ENCODE results near the gene PCDHA13. TPM values are rescaled to one million over a fixed set of nuclear protein-coding genes. Genes with fewer than 3 reads are reported as not detected.
A peak's percentile ranks its signal among the peaks of the same experiment; 100 is the strongest.
"Not testable (repeated sequence)": the region's sequence is repeated elsewhere in the genome, so short reads cannot be mapped to it uniquely, and the experiment has no call there.

The PCDHA13 gene
- total RNA-seq, 1 experiment from 2014 or later = 1.6 TPM

- Histone ChIP-seq H3K36me3 (replicated peaks; ENCODE audit: control insufficient read depth, insufficient read depth, low read length) (peaks cover 1% of the 10 kb centered on the region), H3K4me3 (ENCODE audit: insufficient read depth, low read depth, low read length) (no peak overlapping the region), H3K27me3 (ENCODE audit: control insufficient read depth, insufficient read depth, low read length) (no peaks in the 10 kb centered on the region)
- DNase-seq = no peak
These were observed 24.5 kb upstream of the PCDHA13 start for GRCh38 chr5:140857177-140857986.

- DNase-seq = no peak
- Histone ChIP-seq H3K27me3 (ENCODE audit: control insufficient read depth, insufficient read depth, low read length) (no peaks in the 10 kb centered on the region), H3K36me3 (replicated peaks; ENCODE audit: control insufficient read depth, insufficient read depth, low read length) (peaks cover 1% of the 10 kb centered on the region), H3K4me3 (ENCODE audit: insufficient read depth, low read depth, low read length) (no peak overlapping the region)
These were observed 24.0 kb upstream of the PCDHA13 start for GRCh38 chr5:140857987-140858240.

- Histone ChIP-seq H3K4me3 (ENCODE audit: insufficient read depth, low read depth, low read length) (no peak overlapping the region), H3K27me3 (ENCODE audit: control insufficient read depth, insufficient read depth, low read length) (no peaks in the 10 kb centered on the region), H3K36me3 (replicated peaks; ENCODE audit: control insufficient read depth, insufficient read depth, low read length) (peaks cover 1% of the 10 kb centered on the region)
- no peak for DNase-seq
These were observed 19.3 kb upstream of the PCDHA13 start for GRCh38 chr5:140862441-140863295.

GRCh38 chr5:140868721-140869554 lies 13.0 kb upstream of the PCDHA13 start, which contains the start of gene PCDHA11:
TSS of gene PCDHA11 (plus strand) at chr5:140868957. CDS start at chr5:140869104, 147 bp downstream.
- Histone ChIP-seq H3K4me3 (ENCODE audit: insufficient read depth, low read depth, low read length) (peak within 1 kb of the TSS; percentile 47), H3K27me3 (ENCODE audit: control insufficient read depth, insufficient read depth, low read length) (no peaks in the 10 kb centered on the region), H3K36me3 (replicated peaks; ENCODE audit: control insufficient read depth, insufficient read depth, low read length) (no peaks in the 10 kb centered on the region)
- peak; percentile 81 for DNase-seq

GRCh38 chr5:140869555-140869886 lies 12.4 kb upstream of the PCDHA13 start:
- H3K36me3 ChIP-seq (replicated peaks; ENCODE audit: control insufficient read depth, insufficient read depth, low read length) = no peaks in the 10 kb centered on the region
- no peaks in the 10 kb centered on the region for H3K27me3 ChIP-seq (ENCODE audit: control insufficient read depth, insufficient read depth, low read length)
- no peak for DNase-seq
- H3K4me3 ChIP-seq (ENCODE audit: insufficient read depth, low read depth, low read length) = peak overlapping the region; percentile 47

- H3K36me3 ChIP-seq (replicated peaks; ENCODE audit: control insufficient read depth, insufficient read depth, low read length) = no peaks in the 10 kb centered on the region
- H3K4me3 ChIP-seq (ENCODE audit: insufficient read depth, low read depth, low read length) = no peak overlapping the region
- DNase-seq = no peak
- H3K27me3 ChIP-seq (ENCODE audit: control insufficient read depth, insufficient read depth, low read length) = no peaks in the 10 kb centered on the region
These were observed 11.4 kb upstream of the PCDHA13 start for GRCh38 chr5:140870221-140871201.

- DNase-seq = peak; percentile 76
- H3K27me3 ChIP-seq (ENCODE audit: control insufficient read depth, insufficient read depth, low read length) = no peaks in the 10 kb centered on the region
- H3K4me3 ChIP-seq (ENCODE audit: insufficient read depth, low read depth, low read length) = peak within 1 kb of the TSS; percentile 55
- no peaks in the 10 kb centered on the region for H3K36me3 ChIP-seq (replicated peaks; ENCODE audit: control insufficient read depth, insufficient read depth, low read length)
These were observed 6.5 kb upstream of the PCDHA13 start, which contains the start of gene PCDHA12 for GRCh38 chr5:140875085-140876065. TSS of gene PCDHA12 (plus strand) at chr5:140875308. CDS start at chr5:140875473, 165 bp downstream.

GRCh38 chr5:140876541-140877261 lies 5.2 kb upstream of the PCDHA13 start:
- not testable (repeated sequence) for H3K4me3 ChIP-seq (ENCODE audit: insufficient read depth, low read depth, low read length); H3K36me3 ChIP-seq (replicated peaks; ENCODE audit: control insufficient read depth, insufficient read depth, low read length); DNase-seq; H3K27me3 ChIP-seq (ENCODE audit: control insufficient read depth, insufficient read depth, low read length)

GRCh38 chr5:140877262-140877581 lies 4.7 kb upstream of the PCDHA13 start:
- H3K4me3 ChIP-seq (ENCODE audit: insufficient read depth, low read depth, low read length) = no peak overlapping the region
- DNase-seq = no peak
- no peaks in the 10 kb centered on the region for H3K27me3 ChIP-seq (ENCODE audit: control insufficient read depth, insufficient read depth, low read length)
- H3K36me3 ChIP-seq (replicated peaks; ENCODE audit: control insufficient read depth, insufficient read depth, low read length) = no peaks in the 10 kb centered on the region

GRCh38 chr5:140882591-140882899 lies 621 bp downstream of the PCDHA13 start:
- H3K27me3 ChIP-seq (ENCODE audit: control insufficient read depth, insufficient read depth, low read length) = no peaks in the 10 kb centered on the region
- H3K36me3 ChIP-seq (replicated peaks; ENCODE audit: control insufficient read depth, insufficient read depth, low read length) = no peaks in the 10 kb centered on the region
- DNase-seq = peak; percentile 83
- H3K4me3 ChIP-seq (ENCODE audit: insufficient read depth, low read depth, low read length) = peak overlapping the region; percentile 34

- DNase-seq = peak; percentile 13
- H3K27me3 ChIP-seq (ENCODE audit: control insufficient read depth, insufficient read depth, low read length) = no peaks in the 10 kb centered on the region
- no peak overlapping the region for H3K4me3 ChIP-seq (ENCODE audit: insufficient read depth, low read depth, low read length)
- H3K36me3 ChIP-seq (replicated peaks; ENCODE audit: control insufficient read depth, insufficient read depth, low read length) = no peaks in the 10 kb centered on the region
These were observed 1.4 kb downstream of the PCDHA13 start for GRCh38 chr5:140883373-140883772.

- peak; percentile 28 for DNase-seq
- Histone ChIP-seq H3K4me3 (ENCODE audit: insufficient read depth, low read depth, low read length) (no peak overlapping the region), H3K36me3 (replicated peaks; ENCODE audit: control insufficient read depth, insufficient read depth, low read length) (no peaks in the 10 kb centered on the region), H3K27me3 (ENCODE audit: control insufficient read depth, insufficient read depth, low read length) (no peaks in the 10 kb centered on the region)
These were observed 2.2 kb downstream of the PCDHA13 start for GRCh38 chr5:140883927-140884697.
